HG02981 (cell line): Measurements from ENCODE around the gene PAPOLA.
"Not testable (repeated sequence)": the region's sequence is repeated elsewhere in the genome, so short reads cannot be mapped to it uniquely, and the experiment has no call there.

Source experiments
- ATAC-seq: cut with Tn5 transposase; IDR thresholded peaks from one replicate; pipeline ENCODE4 v1.9.1; 2021; ENCODE audit warnings: mild to moderate bottlenecking, moderate library complexity; ENCODE audit not compliant: unreplicated experiment

Gene PAPOLA

GRCh38 chr14:96501217-96501739 lies 904 bp upstream of the PAPOLA start:
- peak; percentile 0 for ATAC-seq

GRCh38 chr14:96502621-96503305 lies 581 bp downstream of the PAPOLA start:
- ATAC-seq = peak; percentile 32

GRCh38 chr14:96503306-96503679 lies 1.1 kb downstream of the PAPOLA start:
- ATAC-seq = no peak

GRCh38 chr14:96504353-96504752 lies 2.2 kb downstream of the PAPOLA start:
- ATAC-seq = not testable (repeated sequence)

GRCh38 chr14:96507723-96508122 lies 5.5 kb downstream of the PAPOLA start:
- ATAC-seq = no peak

GRCh38 chr14:96508900-96509299 lies 6.7 kb downstream of the PAPOLA start:
- ATAC-seq = no peak

- ATAC-seq = peak; percentile 60
Observed at GRCh38 chr14:96509457-96510090, 7.4 kb downstream of the PAPOLA start.

- no peak for ATAC-seq
Observed at GRCh38 chr14:96511146-96511545, 9.0 kb downstream of the PAPOLA start.

GRCh38 chr14:96511667-96512066 lies 9.5 kb downstream of the PAPOLA start:
- ATAC-seq = no peak

- no peak for ATAC-seq
Observed at GRCh38 chr14:96512122-96512521, 9.9 kb downstream of the PAPOLA start.

- ATAC-seq = no peak
Observed at GRCh38 chr14:96512602-96513397, 10.6 kb downstream of the PAPOLA start.

GRCh38 chr14:96514694-96515093 lies 12.5 kb downstream of the PAPOLA start:
- no peak for ATAC-seq

GRCh38 chr14:96515731-96516130 lies 13.5 kb downstream of the PAPOLA start:
- ATAC-seq = no peak

- ATAC-seq = no peak
Observed at GRCh38 chr14:96516351-96516750, 14.2 kb downstream of the PAPOLA start.

- no peak for ATAC-seq
Observed at GRCh38 chr14:96519970-96520369, 17.8 kb downstream of the PAPOLA start.

GRCh38 chr14:96525452-96525851 lies 23.3 kb downstream of the PAPOLA start:
- ATAC-seq = no peak

GRCh38 chr14:96532632-96533031 lies 30.4 kb downstream of the PAPOLA start:
- no peak for ATAC-seq

GRCh38 chr14:96536807-96537206 lies 34.6 kb downstream of the PAPOLA start:
- no peak for ATAC-seq

GRCh38 chr14:96538097-96538989 lies 36.2 kb downstream of the PAPOLA start:
- ATAC-seq = no peak

- no peak for ATAC-seq
Observed at GRCh38 chr14:96538990-96539317, 36.8 kb downstream of the PAPOLA start.
